CD14-positive monocyte (primary cell): ENCODE results near the gene NIP7. TPM values are rescaled to one million over a fixed set of nuclear protein-coding genes. Genes with fewer than 3 reads are reported as not detected.
A peak's percentile ranks its signal among the peaks of the same experiment; 100 is the strongest.

ENCODE experiments used
- DNase-seq, 3 donors: peaks; one replicate each; pipeline ENCODE4 v3.0.0-alpha.2; 2011 to 2022
- H2AFZ ChIP-seq: 2 replicates; pipeline ENCODE4 v1.6.0; 2012; ENCODE audit warnings: mild to moderate bottlenecking, low read depth, low read length, inconsistent platforms; ENCODE audit not compliant: insufficient read depth, poor library complexity, severe bottlenecking
- H3K27ac ChIP-seq, 2 donors: 1 replicate in 1 of 2; 2 replicates in 1 of 2; pipeline ENCODE4 v1.5.1; 2012 to 2013; ENCODE audit warnings: low read length in 2 of 2, control low read depth in 1 of 2, inconsistent platforms in 1 of 2, low read depth in 1 of 2, mild to moderate bottlenecking in 1 of 2
- H3K27me3 ChIP-seq, 2 donors: one replicate each; pipeline versions ENCODE4 v1.6.0 to v1.6.1; 2011 to 2013; ENCODE audit warnings: low read length in 2 of 2; ENCODE audit not compliant: control insufficient read depth in 2 of 2, insufficient read depth in 2 of 2
- H3K36me3 ChIP-seq, 2 donors: replicated peaks in 1 of 2; 1 replicate in 1 of 2; 2 replicates in 1 of 2; pipeline versions ENCODE4 v1.5.1 to v1.6.1; 2012 to 2013; ENCODE audit warnings: low read length in 2 of 2, control low read depth in 1 of 2, inconsistent platforms in 1 of 2, mild to moderate bottlenecking in 1 of 2; ENCODE audit not compliant: insufficient read depth in 2 of 2, control insufficient read depth in 1 of 2
- H3K4me1 ChIP-seq, 2 donors: 1 replicate in 1 of 2; 2 replicates in 1 of 2; pipeline versions ENCODE4 v1.5.1 to v1.6.1; 2012 to 2013; ENCODE audit warnings: low read length in 2 of 2, control low read depth in 1 of 2, inconsistent platforms in 1 of 2, mild to moderate bottlenecking in 1 of 2, moderate library complexity in 1 of 2; ENCODE audit not compliant: insufficient read depth in 2 of 2, control insufficient read depth in 1 of 2
- H3K4me2 ChIP-seq: replicated peaks from 2 replicates; pipeline ENCODE3; 2012; ENCODE audit warnings: low read length, moderate library complexity, mild to moderate bottlenecking; ENCODE audit not compliant: poor library complexity, severe bottlenecking; ENCODE audit errors: extremely low read depth
- H3K4me3 ChIP-seq, 3 experiments: fragments of 200-600 bp in 1 of 3; sonication (generic) in 1 of 3; replicated peaks in 1 of 3; 1 replicate in 2 of 3; 2 replicates in 1 of 3; pipeline ENCODE4 v1.5.1; 2011 to 2013; ENCODE audit warnings: low read length in 3 of 3, mild to moderate bottlenecking in 3 of 3, control low read depth in 2 of 3, low read depth in 2 of 3, inconsistent platforms in 1 of 3, moderate library complexity in 1 of 3
- H3K79me2 ChIP-seq: 2 replicates; pipeline ENCODE4 v1.6.0; 2012; ENCODE audit warnings: mild to moderate bottlenecking, control low read depth, inconsistent platforms, low read length, moderate library complexity; ENCODE audit not compliant: insufficient read depth
- H3K9ac ChIP-seq: 2 replicates; pipeline ENCODE4 v1.6.0; 2017; ENCODE audit warnings: low read length, mild to moderate bottlenecking; ENCODE audit not compliant: insufficient read depth, poor library complexity, severe bottlenecking
- H3K9me3 ChIP-seq, 2 donors: replicated peaks in 1 of 2; 1 replicate in 1 of 2; 2 replicates in 1 of 2; pipeline versions ENCODE4 v1.5.1 to v1.6.1; 2012 to 2013; ENCODE audit warnings: low read length in 2 of 2, control low read depth in 1 of 2; ENCODE audit not compliant: control insufficient read depth in 1 of 2, insufficient read depth in 1 of 2
- H4K20me1 ChIP-seq: 2 replicates; pipeline ENCODE4 v1.6.0; 2012; ENCODE audit warnings: mild to moderate bottlenecking, low read length, control low read depth, moderate library complexity; ENCODE audit not compliant: insufficient read depth
- H3K27ac Mint-ChIP-seq, 7 donors: one replicate each; pipeline ENCODE4 v1.8.0; 2020; ENCODE audit warnings: mild to moderate bottlenecking in 7 of 7, mixed read lengths in 7 of 7, moderate library complexity in 6 of 7, inconsistent platforms in 2 of 7
- H3K27me3 Mint-ChIP-seq, 3 donors: one replicate each; pipeline ENCODE4 v1.8.0; 2021 to 2022; ENCODE audit warnings: low read depth in 3 of 3, mild to moderate bottlenecking in 3 of 3, mixed read lengths in 3 of 3, moderate library complexity in 3 of 3, inconsistent platforms in 1 of 3
- H3K36me3 Mint-ChIP-seq, 2 donors: one replicate each; pipeline ENCODE4 v1.8.0; 2020; ENCODE audit warnings: mixed read lengths in 2 of 2, inconsistent platforms in 1 of 2, mild to moderate bottlenecking in 1 of 2
- H3K4me1 Mint-ChIP-seq: one replicate; pipeline ENCODE4 v1.8.0; 2020; ENCODE audit warnings: mild to moderate bottlenecking, mixed read lengths
- H3K4me3 Mint-ChIP-seq, 2 donors: one replicate each; pipeline ENCODE4 v1.8.0; 2020; ENCODE audit warnings: mild to moderate bottlenecking in 2 of 2, mixed read lengths in 2 of 2, moderate library complexity in 1 of 2
- H3K9me3 Mint-ChIP-seq, 7 donors: one replicate each; pipeline ENCODE4 v1.8.0; 2020 to 2022; ENCODE audit warnings: mixed read lengths in 7 of 7, mild to moderate bottlenecking in 6 of 7, moderate library complexity in 6 of 7, inconsistent platforms in 2 of 7
- WGBS: methylation state at CpG from one replicate; pipeline ENCODE4 v1.1.5; 2013; ENCODE audit warnings: missing lambda C conversion rate; ENCODE audit not compliant: insufficient coverage; 5-methylcytosine and 5-hydroxymethylcytosine counted together
- intact Hi-C, 2 donors: fragments of 100-400 bp; cut with micrococcal nuclease; formaldehyde crosslinking; loops; one replicate each; pipeline versions ENCODE4 v1.15.0 to v1.15.1; 2023
- polyA plus RNA-seq, 3 donors: library from polyadenylated mRNA; depleted of rRNA in 1 of 3; unstranded in 2 of 3; stranded (reverse) in 1 of 3; fragments of 300-500 nt in 2 of 3; fragments of >200 nt in 1 of 3; fragmentation: Illumina TruSeq in 2 of 3; gene quantifications; 1 replicate in 2 of 3; 2 replicates in 1 of 3; pipeline ENCODE4 v1.2.3, GENCODE V29; 2012 to 2021
- TF ChIP-seq, protein P1 (sequence below): fragments of 200-600 bp; IDR thresholded peaks from one replicate; pipeline ENCODE4 v1.8.0; 2022; ENCODE audit warnings: antibody characterized with exemption, mild to moderate bottlenecking

The NIP7 gene
- polyA plus RNA-seq, 3 donors = 3.0 to 16.4 (median 14.2) TPM

- no peaks in the 10 kb centered on the region for H3K4me1 ChIP-seq
- intact Hi-C loops = no loop called here
- TF ChIP-seq, protein P1, sequence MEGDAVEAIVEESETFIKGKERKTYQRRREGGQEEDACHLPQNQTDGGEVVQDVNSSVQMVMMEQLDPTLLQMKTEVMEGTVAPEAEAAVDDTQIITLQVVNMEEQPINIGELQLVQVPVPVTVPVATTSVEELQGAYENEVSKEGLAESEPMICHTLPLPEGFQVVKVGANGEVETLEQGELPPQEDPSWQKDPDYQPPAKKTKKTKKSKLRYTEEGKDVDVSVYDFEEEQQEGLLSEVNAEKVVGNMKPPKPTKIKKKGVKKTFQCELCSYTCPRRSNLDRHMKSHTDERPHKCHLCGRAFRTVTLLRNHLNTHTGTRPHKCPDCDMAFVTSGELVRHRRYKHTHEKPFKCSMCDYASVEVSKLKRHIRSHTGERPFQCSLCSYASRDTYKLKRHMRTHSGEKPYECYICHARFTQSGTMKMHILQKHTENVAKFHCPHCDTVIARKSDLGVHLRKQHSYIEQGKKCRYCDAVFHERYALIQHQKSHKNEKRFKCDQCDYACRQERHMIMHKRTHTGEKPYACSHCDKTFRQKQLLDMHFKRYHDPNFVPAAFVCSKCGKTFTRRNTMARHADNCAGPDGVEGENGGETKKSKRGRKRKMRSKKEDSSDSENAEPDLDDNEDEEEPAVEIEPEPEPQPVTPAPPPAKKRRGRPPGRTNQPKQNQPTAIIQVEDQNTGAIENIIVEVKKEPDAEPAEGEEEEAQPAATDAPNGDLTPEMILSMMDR = no peak
- Mint-ChIP-seq H3K27ac (peak overlapping the region in 2 of 7 donors; percentile 41 to 62), H3K36me3 (peaks cover 71 to 78% of the 10 kb centered on the region in 2 donors), H3K27me3 (peaks cover 0 to under 1% (median 0%) of the 10 kb centered on the region in 3 donors), H3K4me3 (no peak overlapping the region), H3K4me1 (no peaks in the 10 kb centered on the region), H3K9me3 (no peaks in the 10 kb centered on the region)
- H4K20me1 ChIP-seq = peaks cover 18% of the 10 kb centered on the region
- H3K9me3 ChIP-seq = no peaks in the 10 kb centered on the region
- peaks cover 58 to 83% of the 10 kb centered on the region in 2 donors for H3K36me3 ChIP-seq
- no peak overlapping the region for H2AFZ ChIP-seq
- no peak overlapping the region for H3K9ac ChIP-seq
- WGBS = 97% methylated on average over 5 of the region's 5 CpGs
- no peak overlapping the region for H3K4me3 ChIP-seq
- no peak overlapping the region for H3K27ac ChIP-seq
- no peak overlapping the region for H3K4me2 ChIP-seq
- no peaks in the 10 kb centered on the region for H3K79me2 ChIP-seq
- no peaks in the 10 kb centered on the region for H3K27me3 ChIP-seq
- DNase-seq = no peak
These were observed 23.7 kb downstream of the NIP7 start for GRCh38 chr16:69363281-69363717.

- H3K27me3 Mint-ChIP-seq = no peaks in the 10 kb centered on the region
- no peak overlapping the region for H3K4me3 Mint-ChIP-seq
- Histone ChIP-seq H3K9ac (no peak overlapping the region), H3K9me3 (no peaks in the 10 kb centered on the region), H3K79me2 (no peaks in the 10 kb centered on the region), H3K36me3 (peaks cover 64 to 91% of the 10 kb centered on the region in 2 donors), H4K20me1 (peaks cover 18% of the 10 kb centered on the region), H3K27ac (no peak overlapping the region), H3K27me3 (no peaks in the 10 kb centered on the region), H2AFZ (no peak overlapping the region), H3K4me2 (no peak overlapping the region), H3K4me3 (no peak overlapping the region), H3K4me1 (no peaks in the 10 kb centered on the region)
- H3K9me3 Mint-ChIP-seq = no peaks in the 10 kb centered on the region
- no peaks in the 10 kb centered on the region for H3K4me1 Mint-ChIP-seq
- intact Hi-C loops = no loop called here
- no peak for DNase-seq
- H3K27ac Mint-ChIP-seq = peak overlapping the region in 1 of 7 donors; percentile 41
- TF ChIP-seq, protein P1 = no peak
- H3K36me3 Mint-ChIP-seq = peaks cover 74 to 84% of the 10 kb centered on the region in 2 donors
- no CpG with 5 or more reads among the region's 2 CpGs for WGBS
These were observed 24.5 kb downstream of the NIP7 start for GRCh38 chr16:69364088-69364487.
